Endothelial cell (in vitro differentiated cells): ENCODE data around the gene NFATC2. TPM values are rescaled to one million over a fixed set of nuclear protein-coding genes. Genes with fewer than 3 reads are reported as not detected.

ENCODE experiments used
- DNase-seq: peaks from one replicate; pipeline ENCODE4 v3.0.0; 2021; ENCODE audit warnings: low spot score
- H3K27ac Mint-ChIP-seq: one replicate; pipeline ENCODE4 v1.8.0; 2021; ENCODE audit warnings: mixed read lengths, inconsistent platforms; ENCODE audit not compliant: unreplicated experiment
- H3K27me3 Mint-ChIP-seq: one replicate; pipeline ENCODE4 v1.8.0; 2021; ENCODE audit warnings: mild to moderate bottlenecking, moderate library complexity, mixed read lengths, inconsistent platforms; ENCODE audit not compliant: unreplicated experiment
- H3K36me3 Mint-ChIP-seq: one replicate; pipeline ENCODE4 v1.8.0; 2021; ENCODE audit warnings: mild to moderate bottlenecking, low read depth, mixed read lengths, inconsistent platforms; ENCODE audit not compliant: unreplicated experiment
- H3K4me1 Mint-ChIP-seq: one replicate; pipeline ENCODE4 v1.8.0; 2021; ENCODE audit warnings: mild to moderate bottlenecking, mixed read lengths, inconsistent platforms; ENCODE audit not compliant: unreplicated experiment
- H3K4me3 Mint-ChIP-seq: one replicate; pipeline ENCODE4 v1.8.0; 2021; ENCODE audit warnings: mild to moderate bottlenecking, mixed read lengths, inconsistent platforms; ENCODE audit not compliant: unreplicated experiment
- H3K9me3 Mint-ChIP-seq: one replicate; pipeline ENCODE4 v1.8.0; 2021; ENCODE audit warnings: mixed read lengths, inconsistent platforms; ENCODE audit not compliant: unreplicated experiment
- total RNA-seq: library from RNA; stranded (reverse); fragmentation: NEBNext Ultra II Directional; extraction: Animal tissue kit (Norgen Biotek cat#: 25700); gene quantifications from one replicate; pipeline ENCODE4 v1.2.1, GENCODE V29; 2021; ENCODE audit not compliant: unreplicated experiment
- TF ChIP-seq, protein P1 (sequence below): fragments of 200-600 bp; sonication (generic); IDR thresholded peaks from one replicate; pipeline ENCODE4 v1.5.0; 2021; ENCODE audit warnings: antibody characterized with exemption; ENCODE audit not compliant: unreplicated experiment

NFATC2 gene
- total RNA-seq, 1 donor from 2014 or later: 3.5 TPM

DNA sequence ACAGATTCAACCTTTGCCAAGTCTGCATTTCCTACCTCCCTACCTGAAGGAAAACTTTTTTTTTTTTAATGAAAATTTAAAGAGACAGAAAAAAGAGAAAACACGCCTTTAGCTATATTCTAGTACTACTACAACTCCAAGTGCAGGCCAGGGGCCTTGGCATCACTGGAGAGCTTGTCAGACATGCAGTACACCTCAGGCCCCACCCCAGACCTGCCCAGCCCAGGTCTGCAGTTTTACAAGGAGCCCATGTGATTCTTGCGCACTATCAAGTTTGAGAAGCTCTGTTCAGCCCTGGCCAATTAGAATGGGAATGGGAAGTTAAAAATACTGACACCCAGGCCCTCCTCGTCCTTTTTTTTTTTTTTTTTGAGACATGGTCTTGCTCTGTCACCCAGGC lies 85.0 kb downstream of the NFATC2 start:
- Mint-ChIP-seq H3K27ac (no peak overlapping the region), H3K9me3 (no peaks in the 10 kb centered on the region)

DNA sequence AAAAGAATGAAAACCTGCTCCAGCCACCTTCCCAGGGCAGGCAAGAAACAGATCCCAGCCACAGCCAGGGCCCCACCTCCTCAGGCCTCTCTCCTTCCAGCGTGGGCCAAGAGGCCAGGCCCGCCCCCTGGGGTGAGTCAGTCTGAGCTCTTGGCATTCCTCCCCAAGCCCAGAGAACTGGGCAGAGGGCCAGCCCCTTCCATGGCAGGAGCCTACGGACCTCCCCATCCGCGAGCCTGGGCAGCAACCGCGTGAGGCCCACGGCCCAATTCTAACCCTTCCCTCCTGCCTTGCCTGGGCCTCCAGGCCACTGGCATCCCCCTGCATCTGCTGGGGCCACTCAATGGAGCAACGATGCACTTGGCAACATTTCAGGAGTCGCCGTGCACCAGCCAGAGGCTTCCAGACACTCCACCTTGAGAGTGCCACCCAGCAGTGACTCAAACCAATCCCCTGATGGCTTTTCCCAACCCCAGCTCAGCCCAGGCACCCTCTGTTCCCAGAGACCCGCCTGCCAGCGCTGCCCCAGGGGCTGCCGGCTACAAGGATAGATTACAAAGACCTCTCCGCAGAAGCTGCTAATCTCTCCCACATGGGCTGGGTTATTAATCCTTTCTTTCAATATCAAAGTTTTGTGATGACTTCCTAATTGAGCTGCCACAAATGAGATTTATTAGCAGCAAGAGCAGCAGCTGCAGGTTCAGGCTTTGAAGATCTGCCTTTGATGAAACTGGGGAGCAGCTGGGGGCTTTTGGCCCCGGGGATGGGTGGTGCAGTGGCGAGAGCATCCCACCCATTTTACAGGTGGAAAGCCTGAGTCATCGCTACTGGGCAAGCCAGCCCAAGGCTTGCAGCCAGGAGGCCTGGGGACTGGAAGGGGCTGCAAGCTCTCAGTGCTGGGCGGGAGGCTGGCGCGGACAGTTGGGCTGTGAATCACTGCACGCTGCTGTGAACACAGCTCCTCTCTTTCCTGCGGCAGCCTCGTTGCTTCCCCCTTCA lies 85.7 kb downstream of the NFATC2 start:
- peaks cover 6% of the 10 kb centered on the region for H3K27me3 Mint-ChIP-seq
- no peak overlapping the region for H3K27ac Mint-ChIP-seq
- peaks cover 10% of the 10 kb centered on the region for H3K36me3 Mint-ChIP-seq
- TF ChIP-seq, protein P1, sequence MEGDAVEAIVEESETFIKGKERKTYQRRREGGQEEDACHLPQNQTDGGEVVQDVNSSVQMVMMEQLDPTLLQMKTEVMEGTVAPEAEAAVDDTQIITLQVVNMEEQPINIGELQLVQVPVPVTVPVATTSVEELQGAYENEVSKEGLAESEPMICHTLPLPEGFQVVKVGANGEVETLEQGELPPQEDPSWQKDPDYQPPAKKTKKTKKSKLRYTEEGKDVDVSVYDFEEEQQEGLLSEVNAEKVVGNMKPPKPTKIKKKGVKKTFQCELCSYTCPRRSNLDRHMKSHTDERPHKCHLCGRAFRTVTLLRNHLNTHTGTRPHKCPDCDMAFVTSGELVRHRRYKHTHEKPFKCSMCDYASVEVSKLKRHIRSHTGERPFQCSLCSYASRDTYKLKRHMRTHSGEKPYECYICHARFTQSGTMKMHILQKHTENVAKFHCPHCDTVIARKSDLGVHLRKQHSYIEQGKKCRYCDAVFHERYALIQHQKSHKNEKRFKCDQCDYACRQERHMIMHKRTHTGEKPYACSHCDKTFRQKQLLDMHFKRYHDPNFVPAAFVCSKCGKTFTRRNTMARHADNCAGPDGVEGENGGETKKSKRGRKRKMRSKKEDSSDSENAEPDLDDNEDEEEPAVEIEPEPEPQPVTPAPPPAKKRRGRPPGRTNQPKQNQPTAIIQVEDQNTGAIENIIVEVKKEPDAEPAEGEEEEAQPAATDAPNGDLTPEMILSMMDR: no peak
- H3K4me1 Mint-ChIP-seq: no peaks in the 10 kb centered on the region
- DNase-seq: no peak
- no peak overlapping the region for H3K4me3 Mint-ChIP-seq
- no peaks in the 10 kb centered on the region for H3K9me3 Mint-ChIP-seq

More for the DNA sequence above, 85.0 kb downstream of the NFATC2 start:
- Mint-ChIP-seq H3K36me3 (peaks cover 5% of the 10 kb centered on the region), H3K4me3 (no peak overlapping the region), H3K27me3 (peaks cover 2% of the 10 kb centered on the region), H3K4me1 (no peaks in the 10 kb centered on the region)
- TF ChIP-seq, protein P1: no peak
- DNase-seq: no peak

DNA sequence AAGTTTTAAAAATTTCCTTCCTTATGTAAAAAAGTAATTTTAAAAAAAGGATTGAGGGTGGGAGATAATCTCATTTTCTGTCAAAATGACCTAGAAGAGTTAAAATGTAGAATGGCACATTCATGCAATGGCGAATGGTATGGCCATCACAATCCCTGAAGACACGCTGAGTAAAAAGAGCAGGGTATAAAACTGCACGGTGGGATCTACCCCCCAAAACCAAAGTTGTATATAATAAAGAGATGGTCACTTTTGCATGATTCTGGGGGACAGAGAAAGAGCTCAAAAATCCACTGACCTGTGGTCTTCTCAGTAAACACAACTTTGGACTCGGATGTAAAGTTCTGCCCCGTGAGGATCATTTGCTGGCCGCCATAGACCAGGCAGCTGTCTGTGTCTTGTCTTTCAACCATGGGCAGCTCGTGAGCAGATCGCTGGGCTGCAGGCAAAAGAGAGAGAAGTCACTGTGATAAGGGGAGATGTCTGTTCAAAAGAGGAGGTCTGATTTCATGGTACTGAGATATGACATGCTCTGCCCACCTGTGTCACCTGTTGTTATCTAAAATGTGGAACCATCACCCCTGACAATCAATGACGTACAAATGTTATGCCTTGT lies 88.2 kb downstream of the NFATC2 start:
- no peak for DNase-seq
- Mint-ChIP-seq H3K36me3 (peaks cover 10% of the 10 kb centered on the region), H3K27ac (no peak overlapping the region), H3K27me3 (peaks cover 6% of the 10 kb centered on the region), H3K9me3 (no peaks in the 10 kb centered on the region), H3K4me1 (no peaks in the 10 kb centered on the region), H3K4me3 (no peak overlapping the region)
- TF ChIP-seq, protein P1: no peak

DNA sequence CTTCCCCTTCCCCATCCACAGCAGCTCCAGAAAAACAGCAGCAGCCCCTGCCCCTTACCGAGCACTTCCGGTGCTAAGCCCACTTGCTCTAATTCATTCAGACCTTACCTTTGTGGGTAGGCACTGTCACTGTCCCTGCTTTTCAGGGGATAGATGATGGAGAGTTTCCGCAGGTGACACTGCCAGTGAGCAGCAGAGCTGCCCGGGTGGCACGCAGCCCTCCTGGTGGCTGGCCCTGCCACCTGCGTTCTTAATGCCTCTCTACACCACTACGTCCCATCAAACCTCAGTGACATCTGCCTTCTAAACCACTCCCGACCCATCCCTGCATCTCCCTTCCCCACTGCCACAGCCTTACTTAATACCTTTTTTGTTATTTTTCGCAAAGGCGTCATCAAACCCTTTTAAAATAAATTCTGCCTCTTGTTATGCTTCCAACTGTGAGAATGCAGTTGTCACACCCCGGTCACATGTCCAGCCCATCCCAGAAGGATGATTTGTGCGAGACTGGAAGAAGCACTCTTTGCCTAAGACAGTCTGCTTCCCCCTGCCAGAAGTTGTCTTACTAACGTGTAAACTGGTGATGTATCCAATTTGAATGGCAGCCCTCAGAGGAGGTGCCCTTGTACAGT lies 89.7 kb downstream of the NFATC2 start:
- Mint-ChIP-seq H3K4me3 (no peak overlapping the region), H3K36me3 (peaks cover 10% of the 10 kb centered on the region), H3K27ac (no peak overlapping the region), H3K9me3 (no peaks in the 10 kb centered on the region), H3K27me3 (peaks cover 6% of the 10 kb centered on the region), H3K4me1 (no peaks in the 10 kb centered on the region)
- TF ChIP-seq, protein P1: no peak
- DNase-seq: no peak
